ENCODE data around the gene HHAT.

The HHAT gene

GRCh38 chr1:210323957-210324356 is 4.7 kb upstream of the HHAT start:
- CTCF ChIA-PET = no interaction called here
- TF ChIP-seq CTCF (IDR thresholded peaks at IDR 0.05; ENCODE audit: control extremely low read depth, extremely low read depth, low read depth, missing control alignments) = no peak
- DNase-seq (ENCODE audit: extremely low spot score) = no peak
- POLR2A ChIA-PET = no interaction called here

- POLR2A ChIA-PET = no interaction called here
- no peak for TF ChIP-seq CTCF (IDR thresholded peaks at IDR 0.05; ENCODE audit: control extremely low read depth, extremely low read depth, low read depth, missing control alignments)
- no peak for DNase-seq (ENCODE audit: extremely low spot score)
- CTCF ChIA-PET = interaction anchor here (0.9 to 1.8 kb wide), 4 partner anchors 13 to 501 kb away, joined by 3 to 4 read pairs (median 4); no protein-coding TSS in a partner anchor
Observed at GRCh38 chr1:210325026-210325670, 3.6 kb upstream of the HHAT start.

GRCh38 chr1:210328032-210328745 is 513 bp upstream of the HHAT start:
- CTCF ChIA-PET = no interaction called here
- POLR2A ChIA-PET = no interaction called here
- no peak for DNase-seq (ENCODE audit: extremely low spot score)

GRCh38 chr1:210330279-210330866 is 1.7 kb downstream of the HHAT start:
- POLR2A ChIA-PET = no interaction called here
- no peak for DNase-seq (ENCODE audit: extremely low spot score)
- CTCF ChIA-PET = no interaction called here
- no peak for TF ChIP-seq CTCF (IDR thresholded peaks at IDR 0.05; ENCODE audit: control extremely low read depth, extremely low read depth, low read depth, missing control alignments)

More at GRCh38 chr1:210328032-210328745, 513 bp upstream of the HHAT start:
- no peak for TF ChIP-seq CTCF (IDR thresholded peaks at IDR 0.05; ENCODE audit: control extremely low read depth, extremely low read depth, low read depth, missing control alignments)

GRCh38 chr1:210332233-210332632 is 3.5 kb downstream of the HHAT start:
- no peak for TF ChIP-seq CTCF (IDR thresholded peaks at IDR 0.05; ENCODE audit: control extremely low read depth, extremely low read depth, low read depth, missing control alignments)
- ChIA-PET POLR2A (no interaction called here), CTCF (interaction anchor here (1.2 to 2.0 kb wide), 5 partner anchors 9 to 1144 kb away, joined by 3 to 9 read pairs (median 4); no protein-coding TSS in a partner anchor)
- DNase-seq (ENCODE audit: extremely low spot score) = no peak

- CTCF ChIA-PET = interaction anchor here (0.7 to 2.0 kb wide), 9 partner anchors 9 to 1143 kb away, joined by 3 to 9 read pairs (median 4); no protein-coding TSS in a partner anchor
- peak; percentile 41 for DNase-seq (ENCODE audit: extremely low spot score)
Observed at GRCh38 chr1:210332719-210333398, 4.2 kb downstream of the HHAT start.

More at GRCh38 chr1:210332719-210333398, 4.2 kb downstream of the HHAT start:
- TF ChIP-seq CTCF (IDR thresholded peaks at IDR 0.05; ENCODE audit: control extremely low read depth, extremely low read depth, low read depth, missing control alignments) = no peak
- POLR2A ChIA-PET = no interaction called here

Data from GM10248 (cell line).